GM19438 (cell line): ENCODE measurements around the gene LOXL3.

Source experiments
- ATAC-seq: cut with Tn5 transposase; IDR thresholded peaks from one replicate; pipeline ENCODE4 v1.9.1; 2021; ENCODE audit warnings: low read depth; ENCODE audit not compliant: unreplicated experiment

Gene LOXL3

GRCh38 chr2:74512744-74513604 lies 40.8 kb downstream of the LOXL3 start:
- no peak for ATAC-seq

- no peak for ATAC-seq
These were observed 42.4 kb downstream of the LOXL3 start for GRCh38 chr2:74511104-74511989.

GRCh38 chr2:74510272-74510671 lies 43.5 kb downstream of the LOXL3 start:
- no peak for ATAC-seq

DNA sequence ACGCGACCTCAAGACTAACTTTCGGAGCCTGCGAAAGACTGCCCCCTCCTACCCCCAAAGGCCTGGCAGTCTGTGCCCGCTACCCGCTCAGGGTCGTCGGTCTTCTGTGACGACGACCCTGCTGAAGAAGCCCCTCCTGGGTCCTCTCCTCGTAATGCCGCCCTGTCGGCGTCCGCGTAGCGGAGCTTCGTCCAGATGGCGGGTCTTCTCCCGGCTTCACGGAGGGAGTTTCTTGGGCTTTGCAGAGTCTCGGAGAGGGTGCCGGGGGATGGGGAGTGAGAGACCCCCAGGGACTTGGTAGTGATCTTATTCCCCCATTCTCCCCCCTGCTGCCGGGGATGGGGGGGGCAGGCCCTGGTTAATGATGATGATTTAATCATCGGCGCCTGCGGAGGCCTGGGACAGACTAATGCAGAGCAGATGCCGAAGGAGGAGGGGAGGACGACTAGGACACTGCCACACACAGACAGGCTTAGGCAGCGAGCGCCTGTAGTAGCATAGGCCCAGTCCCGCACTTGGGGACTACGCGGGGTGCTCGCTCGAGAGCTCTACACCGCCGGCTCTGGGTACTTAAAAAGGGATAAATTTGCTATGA lies 45.7 kb downstream of the LOXL3 start:
- ATAC-seq, result peak; percentile 2

DNA sequence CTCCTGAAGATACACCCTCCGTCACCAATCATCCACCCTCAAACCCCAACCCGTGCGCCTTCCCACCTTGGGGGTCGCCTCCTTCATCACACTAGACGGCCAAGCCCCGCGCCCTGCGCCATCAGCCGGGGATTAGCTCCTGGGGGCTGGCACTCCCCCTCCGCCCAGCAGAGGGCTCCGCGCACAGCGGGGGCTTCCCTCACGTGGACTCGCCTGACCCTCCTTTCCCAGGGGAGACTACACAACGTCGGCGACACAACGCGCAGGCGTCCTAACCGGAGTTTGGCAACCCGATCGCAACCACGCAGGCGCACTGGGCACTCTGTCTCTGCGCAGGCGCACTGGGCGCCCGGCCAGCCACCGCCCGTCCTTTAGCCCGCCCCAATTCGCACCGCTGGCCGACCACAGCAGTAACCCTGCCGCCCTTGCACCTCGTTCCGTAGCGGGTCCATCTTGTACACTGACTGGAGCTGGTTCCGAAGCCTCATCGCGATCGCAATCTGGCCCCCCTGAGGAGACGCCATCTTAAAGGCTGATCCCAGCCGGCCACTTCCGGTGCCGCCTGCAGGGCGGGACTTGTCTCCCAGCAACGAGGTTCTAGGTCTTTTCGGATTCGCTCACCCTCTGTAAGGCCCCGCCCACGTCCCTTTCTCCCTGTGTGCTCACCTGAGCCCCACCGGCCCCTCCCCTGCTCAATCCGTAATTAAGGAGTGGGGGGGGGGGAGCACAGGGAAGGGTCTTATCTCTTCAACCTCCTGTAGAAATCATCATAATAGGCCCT lies 46.4 kb downstream of the LOXL3 start, which contains the start of gene PCGF1:
TSS of gene PCGF1 (minus strand) at position 551 of the 781 bp plus-strand sequence. CDS start at position 524, 27 bp downstream.
- peak; percentile 91 for ATAC-seq

GRCh38 chr2:74505448-74506246 lies 48.1 kb downstream of the LOXL3 start:
- no peak for ATAC-seq

GRCh38 chr2:74504591-74504990 lies 49.2 kb downstream of the LOXL3 start:
- no peak for ATAC-seq

DNA sequence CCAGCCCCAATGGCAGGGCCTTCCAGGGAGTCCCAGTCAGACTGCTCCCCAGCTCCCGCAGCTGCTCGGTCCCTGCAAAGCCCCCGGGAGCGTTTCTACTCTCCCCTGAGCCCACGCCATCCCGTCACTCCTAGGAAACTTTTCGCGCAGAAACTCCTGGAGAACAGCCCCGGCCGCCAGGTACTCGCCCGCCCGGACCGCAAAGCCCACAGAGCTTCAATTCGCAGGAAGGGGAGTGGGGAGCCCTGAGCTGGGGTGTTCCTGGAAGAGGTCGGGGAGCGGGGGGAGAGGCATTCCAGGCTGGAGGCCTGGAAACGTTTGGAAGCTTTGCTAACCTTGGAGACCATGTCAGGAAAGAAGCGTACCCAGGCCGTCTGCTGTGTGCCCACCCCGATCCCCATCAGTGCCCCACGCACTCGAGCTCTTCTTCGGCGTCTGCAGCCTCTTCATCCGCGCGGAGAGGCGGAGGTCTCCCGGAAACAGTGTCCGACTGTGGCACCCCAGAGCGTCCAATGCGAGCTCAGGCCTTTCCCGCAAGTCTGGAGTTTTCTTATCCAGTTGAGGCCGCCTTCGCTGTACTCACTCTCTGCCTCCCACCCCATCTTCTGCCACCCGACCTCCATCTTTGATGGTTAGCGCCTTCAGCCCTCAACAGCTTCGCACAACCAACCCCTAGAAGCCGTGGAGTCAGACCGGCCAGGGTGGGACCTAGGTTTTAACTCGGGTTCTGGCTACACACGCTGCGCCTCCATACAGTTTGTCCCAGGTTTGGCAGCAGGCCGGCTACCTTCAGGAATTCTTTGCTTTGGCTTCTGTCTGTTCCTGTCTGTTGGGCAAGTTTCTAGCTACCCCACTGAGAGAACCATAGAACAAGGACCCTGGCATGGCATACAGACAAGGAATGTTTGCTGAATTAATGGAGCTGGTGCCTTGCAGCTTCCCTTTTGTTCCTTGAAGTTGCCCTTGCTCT lies 50.0 kb downstream of the LOXL3 start:
- no peak for ATAC-seq

GRCh38 chr2:74502720-74503505 lies 50.8 kb downstream of the LOXL3 start:
- ATAC-seq, result peak; percentile 41

DNA sequence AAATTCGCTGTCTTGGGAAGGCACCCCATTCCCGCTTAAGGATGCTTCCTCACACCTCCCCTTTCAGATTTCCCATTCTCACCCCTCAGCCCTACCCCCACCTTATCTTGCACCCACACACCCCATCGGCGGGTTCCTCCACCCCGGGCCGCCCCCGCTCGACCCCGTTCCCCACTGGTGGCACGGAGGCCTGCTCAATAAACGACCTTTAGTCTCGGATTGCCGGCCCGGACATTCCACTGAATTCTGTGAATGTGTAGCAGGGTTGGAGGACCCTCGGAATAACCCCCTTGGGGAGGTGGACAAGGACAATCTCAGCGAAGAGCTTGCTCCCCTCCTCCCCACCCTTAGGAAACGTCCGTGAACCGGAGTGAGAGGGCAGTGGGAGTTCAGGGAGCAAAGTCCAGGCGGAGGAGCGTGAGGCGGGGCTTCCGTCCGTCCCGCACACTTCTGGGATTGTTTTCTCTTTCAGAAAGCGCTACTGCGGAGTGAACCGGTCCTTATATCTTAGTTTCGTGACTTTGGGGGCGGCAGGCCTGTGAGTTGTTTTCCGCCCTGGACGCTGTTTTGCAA lies 51.5 kb downstream of the LOXL3 start:
- no peak for ATAC-seq

GRCh38 chr2:74501335-74502071 lies 52.2 kb downstream of the LOXL3 start:
- ATAC-seq, result no peak

GRCh38 chr2:74500578-74500946 lies 53.2 kb downstream of the LOXL3 start:
- ATAC-seq, result no peak

DNA sequence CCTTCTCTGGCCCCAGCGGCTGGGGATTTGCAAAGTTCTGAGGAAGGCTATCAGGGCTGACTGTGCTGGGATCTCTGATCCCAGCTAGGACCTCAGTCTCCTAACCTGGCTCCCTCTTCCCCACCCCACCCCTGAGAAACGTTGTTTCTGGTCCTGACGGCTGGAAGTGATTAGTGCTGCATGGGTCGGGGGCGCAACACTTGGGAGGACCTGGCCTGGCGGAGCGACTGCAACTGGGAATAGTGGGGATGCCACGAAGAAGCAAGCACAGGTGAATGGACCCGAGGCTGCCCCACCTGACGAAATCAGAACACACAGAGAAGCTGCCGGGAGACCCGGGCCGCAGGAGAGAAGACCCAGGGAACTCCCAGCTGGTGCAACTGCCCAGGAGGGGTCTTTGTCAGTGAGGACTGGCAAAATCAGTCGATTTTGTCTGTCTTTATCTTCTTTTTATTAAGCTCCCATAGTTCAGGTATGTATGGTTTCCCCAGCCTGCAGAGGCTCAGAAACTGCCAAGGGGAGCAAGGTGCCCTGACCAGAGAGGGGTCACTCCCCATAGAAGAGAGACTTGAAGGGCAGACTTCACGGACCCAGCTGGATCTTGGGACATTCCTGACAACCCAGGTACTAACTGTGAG lies 53.7 kb downstream of the LOXL3 start:
- no peak for ATAC-seq

DNA sequence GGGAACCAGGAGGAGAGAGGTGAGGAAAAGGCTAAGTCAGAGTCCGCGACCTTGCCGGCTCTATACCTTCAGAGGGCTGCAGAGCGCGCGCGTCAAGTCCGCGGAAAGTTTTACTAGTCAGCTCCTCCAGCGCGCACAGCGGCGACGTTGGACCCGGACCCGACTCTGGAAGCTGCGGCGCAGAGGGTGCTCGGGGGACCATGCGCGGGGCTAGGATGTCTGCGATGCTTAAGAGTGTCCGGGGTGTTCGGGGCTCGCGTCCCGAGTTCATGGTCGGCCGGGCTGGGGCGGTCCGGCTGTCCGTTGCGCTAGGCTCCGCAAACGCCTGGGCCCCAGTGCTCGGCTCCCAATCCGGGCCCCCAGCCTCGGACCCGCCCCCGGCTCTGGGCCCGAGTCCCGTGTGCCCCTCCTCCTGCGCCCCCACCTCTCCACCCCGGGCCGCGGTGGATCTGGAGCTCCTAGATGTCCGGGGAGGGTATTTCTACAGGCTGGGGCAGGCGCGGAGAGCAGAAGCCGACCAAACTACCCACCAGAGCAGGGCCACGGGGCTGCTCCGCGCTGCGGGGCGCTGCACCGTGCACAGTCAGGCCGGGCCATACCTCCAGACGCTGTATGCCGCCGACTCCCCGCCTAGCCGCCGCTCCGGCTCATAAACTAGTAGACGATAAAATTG lies 54.3 kb downstream of the LOXL3 start, which contains the start of gene LBX2:
TSS of gene LBX2 (minus strand) at position 337 of the 673 bp plus-strand sequence. CDS start at position 271, 66 bp downstream.
- ATAC-seq, result no peak

DNA sequence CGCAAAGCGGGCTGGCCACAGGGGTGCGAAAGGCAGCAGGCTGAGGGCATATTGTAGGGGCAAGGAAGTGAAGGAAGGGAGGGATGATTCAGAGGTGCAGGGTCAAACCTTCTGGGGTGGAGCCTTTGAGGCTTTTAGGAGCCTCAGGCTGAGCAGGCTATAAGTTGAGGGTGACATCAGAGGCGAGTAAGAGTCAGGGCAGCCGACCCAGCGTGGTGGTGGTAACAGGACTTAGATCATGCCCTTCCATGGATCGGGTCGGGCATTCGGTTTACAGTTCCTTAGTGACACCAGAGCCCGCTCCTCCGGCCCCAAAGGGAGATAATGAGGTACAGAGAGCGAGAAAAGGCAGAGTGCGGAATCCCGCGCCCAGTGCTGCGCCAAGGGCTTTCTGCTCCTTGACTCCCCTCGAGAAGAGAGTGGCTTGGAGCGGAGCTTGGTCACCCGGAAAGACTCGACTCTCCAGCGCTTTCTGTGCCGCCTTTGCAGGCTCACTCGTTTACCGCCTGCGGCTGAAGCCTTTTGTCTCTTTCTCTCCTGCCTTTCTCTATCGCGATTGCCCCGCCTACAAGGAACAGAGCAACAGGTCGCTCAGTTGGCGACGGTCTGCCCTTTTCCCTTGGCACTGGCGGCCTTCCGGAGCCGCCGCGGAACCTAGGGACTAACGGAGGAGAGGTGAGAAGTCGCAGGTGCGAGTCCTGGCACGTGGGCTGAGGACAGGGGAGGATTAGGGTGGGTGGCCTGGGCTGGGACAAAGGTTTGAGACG lies 55.1 kb downstream of the LOXL3 start:
- no peak for ATAC-seq
